Stimulated activated CD4-positive, alpha-beta T cell treated with anti-CD3 and anti-CD28 coated beads, Interleukin-12 subunit alpha, Interleukin-12 subunit beta, amount 100 ng/mL, for 4 hours (primary cell): Measurements from ENCODE around the gene PPP2R1B.
"Not testable (repeated sequence)": the region's sequence is repeated elsewhere in the genome, so short reads cannot be mapped to it uniquely, and the experiment has no call there.

Experiments used
- DNase-seq: peaks from one replicate; pipeline ENCODE4 v3.0.0-alpha.2; 2020

The PPP2R1B gene

DNA sequence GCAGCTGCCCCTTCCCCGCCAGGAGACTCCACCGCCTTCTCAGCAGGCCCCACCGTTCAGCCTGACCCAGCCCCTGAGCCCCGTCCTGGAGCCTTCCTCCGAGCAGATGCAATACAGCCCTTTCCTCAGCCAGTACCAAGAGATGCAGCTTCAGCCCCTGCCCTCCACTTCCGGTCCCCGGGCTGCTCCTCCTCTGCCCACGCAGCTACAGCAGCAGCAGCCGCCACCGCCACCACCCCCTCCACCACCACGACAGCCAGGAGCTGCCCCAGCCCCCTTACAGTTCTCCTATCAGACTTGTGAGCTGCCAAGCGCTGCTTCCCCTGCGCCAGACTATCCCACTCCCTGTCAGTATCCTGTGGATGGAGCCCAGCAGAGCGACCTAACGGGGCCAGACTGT, 42.6 kb downstream of the PPP2R1B start:
- DNase-seq = no peak

DNA sequence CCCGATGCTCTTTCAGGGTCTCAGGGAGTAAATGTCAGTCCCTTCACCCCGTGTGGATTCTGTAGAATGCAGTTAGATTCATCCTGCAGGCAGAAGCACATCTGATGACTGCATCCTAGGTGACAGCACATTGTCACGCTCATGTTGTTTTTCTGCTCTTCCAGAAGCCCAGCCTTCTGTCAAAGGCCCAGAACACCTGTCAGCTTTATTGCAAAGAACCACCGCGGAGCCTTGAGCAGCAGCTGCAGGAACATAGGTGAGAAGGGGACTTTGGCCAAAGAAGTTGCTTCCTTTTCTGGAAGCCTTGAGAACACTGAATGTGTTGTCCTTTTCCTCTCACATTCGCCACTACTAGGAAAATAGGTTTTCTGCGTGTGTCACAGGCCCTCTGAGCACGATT, 43.7 kb downstream of the PPP2R1B start:
- no peak for DNase-seq

DNA sequence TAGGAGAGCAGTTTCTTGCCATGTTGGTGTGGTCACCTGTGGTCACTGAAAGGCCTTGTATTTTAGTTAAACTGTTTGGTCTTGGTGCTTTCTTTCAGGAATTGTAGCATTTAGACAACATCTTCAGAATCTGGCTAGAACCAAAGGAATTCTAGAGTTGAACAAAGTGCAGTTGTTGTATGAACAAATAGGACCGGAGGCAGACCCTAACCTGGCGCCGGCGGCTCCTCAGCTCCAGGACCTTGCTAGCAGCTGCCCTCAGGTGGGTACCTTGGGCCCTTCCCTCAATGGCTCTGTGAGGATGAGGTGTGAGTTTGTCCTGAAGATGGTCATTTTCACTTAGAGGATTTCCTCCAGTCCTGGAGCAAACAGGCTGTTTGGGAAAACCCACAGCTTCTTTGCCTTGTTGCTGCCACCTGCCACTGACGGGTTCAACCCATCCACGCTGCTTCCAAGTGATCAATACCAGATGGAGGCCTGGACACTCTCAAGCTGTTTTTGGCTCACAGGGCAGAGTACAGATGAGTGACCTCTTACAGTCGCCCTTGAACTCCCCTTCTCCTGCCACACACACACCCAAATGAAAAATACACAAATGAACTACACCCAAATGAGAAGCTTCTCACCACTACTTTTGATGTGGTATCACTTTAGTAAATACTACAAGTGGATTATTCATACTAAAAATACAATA, 45.2 kb downstream of the PPP2R1B start:
- DNase-seq = no peak

DNA sequence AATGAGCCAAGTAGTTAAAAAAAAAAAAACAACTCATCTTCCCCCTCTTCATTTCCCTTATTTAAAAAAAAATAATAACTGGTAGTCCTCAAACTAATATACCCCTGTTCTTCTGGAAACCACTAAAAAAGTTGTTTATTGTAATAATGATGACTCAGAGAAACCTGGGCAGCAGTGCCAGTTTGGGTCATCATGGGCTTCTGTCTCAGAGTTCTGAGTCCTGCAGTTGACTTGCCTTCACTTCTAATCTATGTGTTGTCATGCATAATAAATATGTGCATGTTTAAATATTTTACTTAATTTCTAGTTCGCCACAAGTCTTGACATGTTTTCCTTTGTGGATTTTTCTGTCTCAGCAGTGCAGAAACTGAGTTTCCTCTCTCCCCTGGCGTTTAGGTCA, 46.8 kb downstream of the PPP2R1B start:
- DNase-seq = no peak

DNA sequence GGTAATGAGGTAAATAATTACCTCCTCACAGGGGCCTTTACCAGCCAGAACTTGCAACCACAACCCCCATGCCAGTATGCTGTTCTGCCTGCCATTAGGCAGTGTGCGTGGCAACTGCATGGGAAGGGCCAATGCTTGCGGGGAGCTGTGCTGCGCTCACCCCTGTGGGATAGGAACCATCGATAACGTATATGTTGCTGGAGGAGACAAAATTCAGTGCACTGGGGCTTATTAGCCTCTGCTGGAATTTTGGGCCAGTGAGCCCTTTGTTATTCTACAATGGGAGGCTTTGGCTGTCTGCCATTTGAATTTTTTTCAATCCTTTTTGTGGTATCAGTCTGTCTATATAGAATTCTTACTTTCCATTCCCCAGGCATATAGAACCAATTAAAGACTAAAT, 47.3 kb downstream of the PPP2R1B start:
- no peak for DNase-seq

DNA sequence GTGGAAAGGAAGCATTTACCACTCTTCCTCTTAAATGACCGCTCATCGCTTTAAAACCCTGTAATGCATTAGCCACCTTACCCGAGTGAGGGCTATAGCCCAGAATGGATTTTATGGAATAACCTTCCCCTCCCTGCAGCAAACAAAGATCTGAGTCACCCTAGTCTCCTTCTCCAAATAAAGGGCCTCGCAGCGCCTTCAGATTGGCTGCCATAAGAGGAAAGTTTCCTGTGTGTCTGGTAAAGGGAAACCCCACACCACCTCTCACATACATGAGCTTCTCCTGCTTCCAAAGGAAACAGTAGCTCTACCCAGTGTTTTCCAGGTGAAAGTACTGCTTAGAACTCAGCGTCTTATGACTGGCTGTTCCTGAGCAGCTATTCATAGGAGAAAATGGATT, 47.8 kb downstream of the PPP2R1B start:
- DNase-seq = no peak

DNA sequence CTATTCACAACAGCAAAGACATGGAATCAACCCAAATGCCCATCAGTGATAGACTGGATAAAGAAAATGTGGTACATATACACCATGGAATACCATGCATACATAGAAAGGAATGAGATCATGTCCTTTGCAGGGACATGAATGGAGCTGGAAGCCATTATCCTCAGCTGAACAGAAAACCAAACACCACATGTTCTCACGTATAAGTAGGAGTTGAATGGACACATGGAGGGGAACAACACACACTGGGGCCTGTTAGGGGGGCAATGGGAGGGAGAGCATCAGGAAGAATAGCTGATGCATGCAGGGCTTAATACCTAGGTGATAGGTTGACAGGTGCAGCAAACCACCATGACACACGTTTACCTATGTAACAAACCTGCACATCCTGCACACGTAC, 48.5 kb downstream of the PPP2R1B start:
- not testable (repeated sequence) for DNase-seq

DNA sequence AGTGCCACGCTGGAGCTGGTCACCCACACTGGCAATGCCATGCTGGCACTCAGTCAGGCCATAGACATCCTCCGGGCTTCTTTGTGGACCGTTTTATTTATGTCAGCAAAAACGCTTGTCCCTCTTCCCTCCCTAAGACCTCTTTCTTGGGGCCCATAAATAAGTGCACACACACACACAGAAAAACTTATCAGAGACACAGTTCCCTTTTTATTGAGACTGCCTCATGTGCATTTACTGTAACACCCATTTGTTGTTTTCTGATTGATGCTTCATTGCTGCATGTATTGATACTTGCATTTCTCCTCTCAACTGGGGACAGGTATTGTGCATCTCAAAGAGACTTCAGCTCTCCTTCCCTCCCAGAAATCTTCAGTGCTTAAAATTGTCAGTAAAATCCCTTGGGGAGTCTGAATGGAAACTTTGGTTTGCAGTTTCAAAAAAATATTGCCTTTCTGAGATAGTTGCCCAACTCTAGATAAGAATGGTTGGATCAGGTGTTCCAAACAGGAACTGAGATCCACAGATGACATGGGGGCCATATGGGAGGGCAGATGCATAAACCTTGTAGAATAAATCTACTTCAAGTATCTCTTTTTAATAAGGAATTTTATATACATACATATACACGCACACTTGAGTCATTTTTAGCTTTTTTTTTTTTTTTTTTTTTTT, 50.9 kb downstream of the PPP2R1B start:
- DNase-seq = no peak

DNA sequence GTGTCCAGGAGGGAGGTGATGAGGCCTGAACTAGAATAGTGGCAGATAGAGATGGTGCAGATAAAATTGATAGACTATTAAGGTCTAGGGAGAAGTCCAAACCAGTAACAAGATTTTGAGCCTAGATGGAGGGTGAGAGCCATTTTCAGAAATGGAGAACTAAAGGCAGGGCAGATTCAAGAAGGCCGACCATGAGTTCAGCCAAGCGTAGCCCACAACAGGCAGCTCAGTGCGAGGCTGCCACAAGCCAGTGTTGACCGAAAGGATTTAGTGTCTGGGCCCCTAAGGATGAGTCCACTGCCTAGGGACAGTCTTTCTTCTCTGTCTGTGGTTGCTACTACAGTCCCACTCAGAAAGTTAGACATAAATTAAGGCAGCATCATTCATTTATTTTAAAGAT, 51.7 kb downstream of the PPP2R1B start:
- DNase-seq = no peak

DNA sequence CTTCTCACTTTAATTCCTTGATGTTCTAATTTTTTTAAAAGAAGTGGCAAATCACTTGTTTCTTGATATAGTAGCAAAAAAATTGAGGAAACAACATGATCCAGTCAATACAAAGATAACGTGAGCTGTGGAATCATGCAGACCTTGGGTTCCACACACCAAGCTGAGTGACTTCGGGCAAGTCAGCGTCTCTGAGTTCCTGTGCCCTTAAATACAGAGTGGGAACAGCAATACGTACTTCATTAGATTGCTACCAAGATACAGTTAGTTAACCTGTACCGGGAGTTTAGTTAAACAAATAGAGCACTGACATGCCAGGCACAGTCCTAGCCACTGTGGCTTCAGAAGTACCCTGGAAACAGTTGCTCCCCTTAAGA, 58.5 kb downstream of the PPP2R1B start:
- DNase-seq = no peak

DNA sequence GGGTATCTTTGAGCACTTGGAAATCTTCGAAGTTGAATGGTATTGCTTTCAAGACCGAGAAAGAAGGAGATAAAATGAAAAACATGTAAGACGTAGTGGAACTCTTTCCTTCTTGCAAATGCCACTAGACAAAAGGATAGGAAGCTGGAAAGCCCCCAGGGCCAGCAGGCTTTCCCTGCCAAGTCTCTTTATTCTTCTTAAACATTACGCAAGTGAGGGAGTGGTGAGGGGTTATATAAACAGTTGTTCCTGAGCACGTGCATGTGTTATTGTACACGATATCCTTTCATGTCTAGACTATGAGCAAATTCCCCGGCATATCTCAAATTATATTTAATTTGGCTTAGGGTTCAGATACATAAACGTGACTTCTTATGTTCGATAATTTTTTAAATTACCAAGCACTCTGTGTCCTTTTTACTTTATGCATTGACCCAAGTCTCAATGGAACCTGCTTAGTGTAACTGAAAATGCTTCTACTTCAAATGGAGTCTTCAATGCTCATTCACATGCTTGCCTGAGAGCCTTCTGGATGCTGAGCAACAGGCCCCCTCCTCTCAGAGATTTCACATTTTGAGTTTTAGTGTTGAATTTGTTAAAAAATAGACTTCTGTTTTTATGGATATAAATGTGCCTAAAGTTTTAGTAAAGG, 59.0 kb downstream of the PPP2R1B start:
- no peak for DNase-seq

DNA sequence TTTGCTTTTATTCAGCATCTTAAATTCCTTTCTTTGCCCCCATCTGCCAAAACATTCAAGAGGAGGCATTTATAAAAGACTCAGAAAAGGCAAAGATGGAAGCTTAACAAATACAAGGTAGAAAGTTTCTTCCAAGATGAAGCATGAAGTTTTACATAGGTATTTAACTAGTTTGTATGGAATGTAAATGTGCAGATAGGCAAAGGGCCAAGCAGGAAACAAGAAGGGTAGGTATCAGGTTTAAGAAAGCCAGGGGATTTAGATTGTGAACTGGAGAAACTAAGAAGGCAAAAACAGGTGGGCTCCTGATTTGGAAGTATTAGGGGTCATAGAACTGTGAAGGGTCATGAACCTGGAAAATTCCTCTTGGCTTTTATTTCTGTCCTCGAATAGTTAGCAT, 62.6 kb downstream of the PPP2R1B start:
- DNase-seq = no peak

DNA sequence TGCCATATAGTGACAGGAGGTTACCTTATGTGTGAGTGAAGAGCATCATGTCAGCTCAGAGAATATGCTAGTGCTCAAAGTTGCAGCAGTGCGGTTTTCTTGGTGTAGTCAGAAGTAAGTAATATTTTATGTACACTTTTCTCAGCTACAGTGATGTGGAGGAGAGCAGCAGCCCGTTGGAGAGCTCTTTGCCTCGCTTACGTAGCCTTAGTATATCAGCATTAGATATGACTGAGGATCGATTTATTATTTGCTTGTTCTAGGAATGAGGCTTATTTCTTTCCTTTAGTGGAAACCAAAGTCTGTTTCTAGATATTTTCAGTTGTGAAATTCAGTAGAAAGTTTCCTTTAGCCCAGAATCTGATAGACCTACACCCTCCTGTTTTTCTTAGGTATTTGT, 63.6 kb downstream of the PPP2R1B start:
- DNase-seq = no peak

DNA sequence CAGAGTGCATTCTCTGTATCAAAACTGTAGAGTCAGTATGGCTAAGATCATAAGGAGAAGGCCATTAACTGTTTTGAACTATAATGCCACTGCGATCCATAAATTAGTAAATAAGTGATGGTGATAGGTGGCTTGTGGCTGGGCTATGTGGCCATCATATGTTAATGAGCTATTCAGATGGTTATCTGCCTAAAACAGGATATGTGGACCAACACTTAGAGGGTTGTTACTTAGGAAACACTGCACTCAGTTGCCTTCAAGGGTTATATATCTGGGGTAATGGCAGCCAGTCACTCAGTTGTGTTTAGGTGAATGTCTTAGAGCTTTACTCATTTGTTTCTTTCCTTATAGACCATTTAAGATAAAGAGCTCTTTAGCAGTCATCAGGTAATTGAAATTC, 66.0 kb downstream of the PPP2R1B start:
- no peak for DNase-seq

DNA sequence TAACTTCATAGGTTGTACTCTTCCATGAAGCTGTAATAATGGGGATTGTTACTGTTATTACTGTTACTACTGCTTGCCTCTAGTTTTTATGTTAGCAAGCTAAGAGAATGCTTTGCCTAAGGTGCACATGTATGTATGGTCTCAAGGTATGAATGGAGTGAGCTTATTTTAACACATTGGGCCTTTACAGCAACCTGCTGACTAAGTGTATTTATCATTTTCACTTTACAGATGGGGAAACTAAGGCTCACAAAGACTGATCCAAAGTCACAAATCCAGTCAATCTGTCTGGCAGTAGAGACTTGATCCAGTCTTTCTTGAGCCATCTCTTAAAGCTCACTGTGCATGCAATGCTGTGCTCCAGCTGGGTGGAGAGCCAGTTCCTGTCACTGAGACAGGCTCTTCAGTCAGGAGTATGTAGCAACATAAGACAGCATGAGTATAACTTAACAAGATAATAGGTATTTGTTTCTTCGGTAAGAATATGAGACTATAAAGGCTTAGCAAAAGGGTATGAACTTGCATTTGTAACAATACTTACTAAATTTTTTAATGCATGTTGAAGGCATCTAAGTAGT, 66.5 kb downstream of the PPP2R1B start:
- no peak for DNase-seq

DNA sequence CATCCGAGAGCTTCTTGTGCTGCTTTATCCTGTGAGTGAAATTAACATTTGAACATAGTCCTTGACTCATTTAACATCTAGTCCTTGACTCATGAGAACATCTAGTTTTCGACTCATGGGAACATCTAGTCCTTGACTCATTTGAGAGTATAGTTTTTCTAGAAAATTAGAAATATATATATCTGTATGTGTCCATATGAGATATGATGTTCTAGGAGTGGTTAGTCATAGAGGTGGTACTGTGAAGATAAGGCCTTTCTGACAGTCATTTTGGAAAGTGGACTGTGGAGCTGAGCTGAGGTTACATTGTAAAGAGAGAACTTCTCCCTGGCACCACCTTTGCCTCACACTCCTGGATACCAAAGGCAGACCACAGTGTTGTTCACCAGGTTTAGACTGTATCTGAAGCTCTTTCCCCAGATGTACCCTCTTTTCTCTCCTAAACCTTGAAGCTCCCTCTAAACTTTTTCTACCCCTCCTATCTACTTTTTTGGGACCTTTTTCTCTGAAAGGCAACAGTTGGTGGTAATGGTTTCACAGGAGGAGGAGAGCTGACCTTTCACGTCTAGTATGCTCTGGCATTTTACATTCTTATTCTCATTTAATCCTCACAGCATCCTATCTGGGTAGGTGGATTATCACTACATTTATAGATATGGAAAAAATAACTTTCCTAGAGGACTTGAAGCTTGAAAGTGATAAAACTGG, 67.2 kb downstream of the PPP2R1B start:
- no peak for DNase-seq

DNA sequence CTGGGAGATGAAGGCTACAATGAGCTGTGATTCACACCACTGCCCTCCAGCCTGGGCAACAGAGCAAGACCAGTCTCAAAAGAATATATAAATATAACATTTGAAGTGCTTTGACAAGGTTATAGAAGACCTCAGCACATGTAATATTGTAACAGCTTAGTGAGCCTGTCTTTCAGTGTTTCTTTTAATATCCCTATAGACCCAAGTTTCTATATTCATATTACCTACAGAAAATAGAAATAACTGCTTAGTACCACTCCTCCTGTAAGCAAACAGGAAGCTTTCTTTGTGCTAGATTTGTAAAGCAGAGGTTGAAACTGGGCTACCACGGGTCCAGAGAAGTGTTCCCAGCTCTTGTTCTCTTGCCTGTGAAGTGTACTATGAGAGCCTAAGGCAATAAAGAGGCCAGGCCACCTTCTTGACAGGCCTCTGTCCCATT, 68.2 kb downstream of the PPP2R1B start:
- no peak for DNase-seq

DNA sequence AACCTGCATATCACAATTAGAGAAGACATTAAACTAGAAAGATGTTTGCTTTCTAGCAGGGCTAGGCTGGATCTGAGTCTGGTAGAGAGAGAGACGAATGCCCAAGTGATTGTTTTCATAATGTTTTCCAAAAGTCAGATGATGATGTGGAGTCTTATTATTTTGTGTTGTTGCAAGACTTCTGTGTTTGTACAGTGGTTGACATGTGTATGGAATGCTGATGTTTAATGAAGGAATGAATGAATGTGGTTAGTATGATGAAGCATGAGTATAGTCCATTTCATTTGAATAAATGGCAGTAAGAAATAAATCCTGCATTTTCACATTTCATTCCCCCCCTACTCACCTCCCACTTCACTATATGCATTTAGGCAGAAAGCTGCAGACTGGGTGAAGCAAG, 69.6 kb downstream of the PPP2R1B start:
- DNase-seq = no peak

DNA sequence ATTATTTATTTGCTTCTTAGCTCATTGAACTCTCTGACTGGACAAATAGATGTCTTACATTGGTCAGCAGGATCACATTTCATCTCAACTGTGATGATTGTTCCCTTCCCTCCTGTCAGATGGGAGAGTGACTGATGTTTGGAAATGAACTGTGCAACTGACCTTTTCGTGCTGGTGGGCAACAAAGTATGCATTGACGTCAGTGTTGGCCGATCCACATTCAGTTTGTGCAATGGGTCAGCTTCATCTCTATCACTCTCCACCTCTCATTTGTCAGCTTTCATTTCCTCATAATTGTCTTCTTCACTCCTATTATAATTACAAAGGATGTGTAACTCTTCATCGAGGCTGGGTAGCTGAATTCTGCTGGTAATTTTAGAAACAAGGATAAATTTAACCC, 71.3 kb downstream of the PPP2R1B start:
- no peak for DNase-seq

DNA sequence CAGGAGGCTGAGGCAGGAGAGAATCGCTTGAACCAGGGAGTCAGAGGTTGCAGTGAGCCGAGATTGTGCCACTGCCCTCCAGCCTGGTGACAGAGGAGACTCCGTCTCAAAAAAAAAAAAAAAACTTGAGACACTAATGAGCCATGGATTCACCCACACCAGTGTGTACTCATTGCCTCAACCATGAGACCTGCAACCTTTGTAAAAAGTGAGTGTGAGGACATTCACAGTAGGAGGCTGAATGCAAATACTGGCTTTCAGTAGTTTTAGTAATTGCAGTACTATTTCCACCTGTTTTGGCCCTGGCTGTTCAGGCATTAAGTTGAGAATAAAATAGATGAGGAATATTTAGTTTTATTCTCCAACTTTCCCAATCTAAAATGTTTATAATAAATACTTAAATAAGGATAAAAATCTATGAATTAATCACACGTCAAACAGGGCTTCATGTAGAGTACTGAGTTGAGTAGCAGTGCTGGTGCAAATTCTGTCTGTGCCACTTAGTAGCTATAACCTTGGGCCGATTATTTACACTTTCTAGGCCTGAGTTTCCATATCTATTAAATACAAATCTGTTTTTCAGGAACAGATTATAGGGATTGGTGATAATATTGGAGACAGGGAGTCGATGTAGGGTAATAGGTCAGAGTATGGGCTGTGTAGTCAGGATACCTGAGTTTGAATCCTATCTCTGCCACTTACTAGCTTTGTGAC, 72.8 kb downstream of the PPP2R1B start:
- no peak for DNase-seq

DNA sequence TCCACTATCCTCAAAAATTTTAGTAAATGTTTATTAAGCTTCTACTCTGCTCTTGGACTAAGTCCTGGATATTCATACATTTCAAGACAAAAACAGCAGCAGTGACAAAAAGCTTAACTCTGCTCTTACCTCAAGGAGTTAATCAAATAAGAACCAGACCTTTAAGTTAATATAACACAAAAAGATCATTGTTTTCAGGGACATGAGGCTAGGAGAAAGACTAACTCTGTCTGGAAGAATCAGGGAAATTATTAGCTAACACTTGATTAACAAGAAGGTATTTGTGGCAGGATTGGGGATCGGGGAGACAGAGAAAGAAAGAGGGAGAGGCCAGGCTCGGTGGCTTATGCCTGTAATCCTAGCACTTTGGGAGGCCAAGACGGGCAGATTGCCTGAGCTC, 74.4 kb downstream of the PPP2R1B start:
- DNase-seq = no peak

DNA sequence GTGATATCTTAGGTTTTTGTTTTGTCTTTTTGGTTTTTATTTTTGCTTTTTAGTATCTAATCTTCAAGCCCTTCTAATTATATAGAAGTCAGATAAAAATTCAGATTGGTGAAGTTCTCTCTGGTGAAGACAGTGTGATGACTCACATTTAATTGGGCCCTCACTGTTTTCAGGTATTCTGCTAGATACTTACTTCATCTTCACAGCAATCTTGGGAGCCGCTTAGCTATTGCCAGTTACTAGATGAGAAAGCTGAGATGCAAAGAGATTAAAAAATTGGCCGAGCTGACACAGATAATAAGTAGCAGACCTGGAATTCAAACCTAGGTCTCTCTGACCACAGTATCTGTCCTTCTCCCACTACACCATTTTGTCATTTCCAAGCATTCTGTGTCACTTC, 75.0 kb downstream of the PPP2R1B start:
- DNase-seq = no peak

DNA sequence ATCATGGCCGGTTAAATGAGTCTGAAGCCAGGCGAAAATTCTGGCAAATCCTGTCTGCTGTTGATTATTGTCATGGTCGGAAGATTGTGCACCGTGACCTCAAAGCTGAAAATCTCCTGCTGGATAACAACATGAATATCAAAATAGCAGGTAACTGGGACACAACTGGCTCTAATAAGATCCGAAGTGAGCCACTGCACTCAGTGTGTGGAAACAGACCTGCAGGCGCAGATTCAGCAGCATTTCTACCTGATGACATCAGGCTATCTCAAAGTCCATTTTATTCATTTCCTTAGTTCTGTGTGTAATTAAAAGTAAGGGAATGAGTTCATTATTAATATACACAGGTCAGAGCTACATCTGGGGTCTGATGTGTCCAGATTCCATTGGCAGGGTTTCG, 78.2 kb downstream of the PPP2R1B start:
- no peak for DNase-seq
